ENCODE data around the gene ZNF205.
A peak's percentile ranks its signal among the peaks of the same experiment; 100 is the strongest.
"Not testable (repeated sequence)": the region's sequence is repeated elsewhere in the genome, so short reads cannot be mapped to it uniquely, and the experiment has no call there.

ZNF205 gene

DNA sequence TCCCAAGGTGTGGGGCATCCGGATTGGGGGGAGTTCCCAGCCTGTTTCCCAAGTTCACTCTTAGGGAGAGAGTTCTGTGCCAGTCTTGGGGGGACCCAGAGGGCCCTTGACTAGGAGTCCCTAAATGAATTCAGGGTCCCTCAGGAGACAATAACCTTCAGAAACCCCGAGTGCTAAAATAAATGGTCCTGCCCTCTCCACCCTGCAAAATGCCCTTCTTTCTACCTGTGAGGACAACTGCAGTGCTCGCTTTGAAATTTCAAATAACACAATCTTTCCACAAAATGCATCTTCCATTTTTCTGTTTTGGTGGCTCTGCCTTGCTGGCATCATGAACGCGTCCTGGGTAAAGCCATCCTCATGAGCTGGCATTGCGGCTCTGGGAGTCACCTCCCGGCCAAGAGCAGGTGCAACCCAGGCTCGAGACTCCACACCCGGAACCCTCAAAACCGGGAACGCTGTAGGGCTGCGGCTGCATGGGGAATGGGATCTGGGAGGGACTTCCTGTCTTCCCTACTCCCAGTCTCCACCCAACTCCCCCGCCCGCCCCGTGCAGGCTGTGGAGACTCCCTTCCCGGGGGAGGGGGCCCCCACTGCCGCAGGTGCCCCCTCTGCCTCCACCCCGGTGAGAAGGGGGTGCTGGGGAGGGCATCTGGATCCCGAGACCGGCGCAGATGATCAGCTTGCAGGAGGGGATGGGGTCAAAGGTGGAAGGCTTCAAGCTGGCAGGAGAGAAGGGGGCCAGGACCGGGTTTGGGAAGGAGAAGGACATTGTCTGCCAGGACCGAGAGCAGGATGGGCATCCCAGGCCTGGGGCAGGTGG is at the start of gene ZNF205:
ZNF205 (plus strand) TSS at position 529 of the 823 bp plus-strand sequence. CDS start 845 bp downstream, outside the sequence.
- peak in 1 of 2 experiments; percentile 32 for DNase-seq (ENCODE audit: low read depth in 2 of 2)

GRCh38 chr16:3063625-3064386 is 48.6 kb upstream of the ZNF205 start:
- DNase-seq (ENCODE audit: low read depth in 2 of 2) = no peak

DNA sequence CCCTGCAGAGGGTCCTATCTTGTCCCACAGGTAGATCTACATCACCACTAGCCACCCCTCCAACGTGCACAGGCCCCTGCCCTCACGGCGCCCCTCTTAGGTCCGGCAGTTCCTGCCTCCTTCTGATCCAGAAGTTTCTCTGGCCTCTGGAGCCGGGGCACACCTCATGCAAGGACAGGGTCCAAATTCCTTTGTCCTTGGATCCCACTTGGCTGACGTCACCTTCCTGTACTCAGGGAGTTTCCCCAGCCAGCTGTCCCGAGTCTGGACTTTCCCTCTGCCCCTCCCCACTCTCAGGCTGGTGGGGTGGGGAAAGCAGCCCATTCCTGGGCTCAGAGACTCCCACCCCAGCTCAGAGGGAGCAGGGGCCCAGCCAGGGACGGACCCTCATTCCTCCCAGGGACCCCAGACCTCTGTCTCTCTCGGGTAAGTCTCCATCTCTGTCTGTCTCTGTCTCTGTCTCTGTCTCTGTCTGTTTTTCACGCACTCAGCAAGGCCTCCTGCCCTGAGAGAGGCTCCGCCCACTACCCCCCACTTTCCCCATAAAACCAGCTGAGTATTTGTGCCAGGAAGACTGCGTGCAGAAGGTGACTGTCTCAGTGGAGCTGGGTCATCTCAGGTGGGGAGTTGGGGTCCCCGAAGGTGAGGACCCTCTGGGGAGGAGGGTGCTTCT is 47.2 kb upstream of the ZNF205 start, which contains the start of gene IL32:
IL32 (plus strand) TSS at position 572 of the 673 bp plus-strand sequence. CDS start 172 bp downstream, outside the sequence.
- peak; percentile 11 to 15 for DNase-seq (ENCODE audit: low read depth in 2 of 2)

- DNase-seq (ENCODE audit: low read depth in 2 of 2) = no peak
These were observed 46.5 kb upstream of the ZNF205 start for GRCh38 chr16:3065742-3066439.

DNA sequence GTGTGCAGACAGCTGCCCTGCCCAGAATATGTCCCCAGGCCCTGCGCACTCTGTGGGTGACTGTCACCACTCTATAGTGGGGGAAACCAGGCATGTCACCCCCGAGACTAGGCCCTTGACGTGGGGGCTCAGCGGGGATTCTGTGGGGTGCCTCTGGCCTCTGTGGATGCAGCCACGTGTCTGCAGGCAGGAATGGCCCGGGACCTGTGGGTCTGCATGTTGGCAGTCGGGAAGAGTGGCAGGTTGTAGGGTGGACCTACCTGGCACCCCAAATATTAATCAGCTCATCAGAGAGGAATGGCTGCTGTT is 46.0 kb upstream of the ZNF205 start:
- DNase-seq (ENCODE audit: low read depth in 2 of 2) = no peak

GRCh38 chr16:3068487-3068886 is 43.9 kb upstream of the ZNF205 start:
- no peak for DNase-seq (ENCODE audit: low read depth in 2 of 2)

GRCh38 chr16:3069146-3069545 is 43.2 kb upstream of the ZNF205 start:
- DNase-seq (ENCODE audit: low read depth in 2 of 2) = not testable (repeated sequence)

DNA sequence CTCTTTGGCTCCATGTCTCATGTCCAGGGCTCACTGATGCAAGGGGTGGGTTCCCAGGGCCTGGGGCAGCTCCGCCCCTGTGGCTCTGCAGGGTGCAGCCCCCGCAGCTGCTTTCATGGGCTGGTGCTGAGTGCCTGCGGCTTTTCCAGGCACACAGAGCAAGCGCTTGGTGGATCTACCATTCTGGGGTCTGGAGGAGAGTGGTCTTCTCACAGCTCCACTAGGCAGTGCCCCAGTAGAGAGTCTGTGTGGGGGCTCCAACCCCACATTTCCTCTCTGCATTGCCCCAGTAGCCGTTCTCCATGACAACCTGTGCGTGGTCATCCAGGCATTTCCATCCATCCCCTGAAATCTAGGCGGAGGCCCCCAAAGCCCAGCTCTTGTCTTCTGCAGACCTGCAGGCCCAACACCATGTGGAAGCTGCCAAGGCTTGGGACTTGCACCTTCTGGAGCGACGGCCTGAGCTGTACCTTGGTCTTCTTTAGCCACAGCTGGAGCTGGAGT is 41.7 kb upstream of the ZNF205 start:
- no peak for DNase-seq (ENCODE audit: low read depth in 2 of 2)

GRCh38 chr16:3071655-3072054 is 40.7 kb upstream of the ZNF205 start:
- no peak for DNase-seq (ENCODE audit: low read depth in 2 of 2)

GRCh38 chr16:3072148-3072547 is 40.2 kb upstream of the ZNF205 start:
- DNase-seq (ENCODE audit: low read depth in 2 of 2) = not testable (repeated sequence)

- DNase-seq (ENCODE audit: low read depth in 2 of 2) = not testable (repeated sequence)
These were observed 39.7 kb upstream of the ZNF205 start for GRCh38 chr16:3072576-3073263.

DNA sequence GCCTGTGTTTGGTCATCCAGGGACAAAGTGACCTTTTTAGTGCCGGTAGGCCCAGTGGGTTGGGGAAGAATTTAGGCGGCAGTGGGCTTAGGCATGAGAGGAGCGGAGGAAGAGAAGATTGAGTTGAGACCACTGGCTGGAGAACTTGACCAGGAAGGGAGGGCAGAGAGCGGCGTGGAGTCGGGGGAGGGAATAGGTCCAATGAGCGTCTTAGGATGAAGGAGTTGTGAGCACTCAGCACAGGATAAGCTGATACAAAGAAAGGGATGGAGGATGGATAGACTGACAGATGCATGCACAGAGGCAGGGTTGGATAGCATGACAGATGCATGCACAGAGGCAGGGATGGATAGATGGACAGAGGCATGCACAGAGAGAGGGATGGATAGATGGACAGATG is 38.9 kb upstream of the ZNF205 start:
- no peak for DNase-seq (ENCODE audit: low read depth in 2 of 2)

DNA sequence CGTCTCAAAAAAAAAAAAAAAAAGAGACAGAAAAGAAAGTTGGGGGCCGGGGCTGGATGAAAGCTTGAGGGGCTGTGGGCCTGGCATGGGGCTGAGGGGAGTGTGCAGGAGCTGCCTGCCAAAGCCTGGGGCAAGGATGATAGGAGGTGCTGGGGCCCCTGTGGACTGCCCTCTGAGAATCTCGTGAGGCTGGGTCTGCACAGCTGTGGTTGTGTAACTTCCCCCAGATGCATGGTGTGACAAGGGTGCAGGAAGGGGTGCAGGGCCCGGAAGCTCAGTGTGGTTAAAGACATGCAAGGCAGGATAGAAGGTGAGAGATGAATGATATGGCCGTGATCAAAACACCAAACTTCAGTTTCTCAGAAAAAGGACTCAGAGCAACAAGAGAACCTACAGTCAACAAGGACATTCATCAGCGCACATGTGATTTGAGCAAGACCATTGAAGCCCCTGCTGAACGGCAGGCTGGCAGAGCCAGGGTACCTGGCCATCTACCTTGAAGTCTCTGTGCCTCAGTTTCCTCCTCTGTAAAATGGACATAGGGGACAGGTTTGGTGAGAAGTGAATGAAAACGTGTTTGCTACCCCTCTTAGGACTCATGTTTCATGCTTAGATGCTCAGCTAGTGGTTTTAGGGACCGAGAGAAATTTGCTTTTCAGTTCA is 37.4 kb upstream of the ZNF205 start:
- no peak for DNase-seq (ENCODE audit: low read depth in 2 of 2)

DNA sequence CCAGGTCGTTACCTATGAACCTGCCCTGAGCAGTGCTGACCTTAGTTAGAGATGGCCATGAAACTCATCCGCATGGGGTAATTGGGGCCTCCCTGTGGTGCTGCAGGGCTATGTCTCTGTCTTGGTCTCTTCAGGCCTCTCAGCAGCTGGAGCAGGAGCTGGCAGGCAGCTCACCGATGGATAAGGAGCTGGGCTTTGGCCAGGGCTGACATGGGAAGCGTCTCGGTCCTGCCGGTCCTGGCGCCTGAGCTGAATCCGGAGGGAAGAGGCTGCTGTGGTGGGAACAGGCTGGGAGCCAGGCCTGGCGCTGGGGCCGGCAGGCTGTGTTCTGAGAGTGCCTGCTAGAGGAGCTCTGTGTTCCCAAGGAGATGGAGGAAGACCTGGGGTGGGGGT is 36.9 kb upstream of the ZNF205 start:
- no peak for DNase-seq (ENCODE audit: low read depth in 2 of 2)

DNA sequence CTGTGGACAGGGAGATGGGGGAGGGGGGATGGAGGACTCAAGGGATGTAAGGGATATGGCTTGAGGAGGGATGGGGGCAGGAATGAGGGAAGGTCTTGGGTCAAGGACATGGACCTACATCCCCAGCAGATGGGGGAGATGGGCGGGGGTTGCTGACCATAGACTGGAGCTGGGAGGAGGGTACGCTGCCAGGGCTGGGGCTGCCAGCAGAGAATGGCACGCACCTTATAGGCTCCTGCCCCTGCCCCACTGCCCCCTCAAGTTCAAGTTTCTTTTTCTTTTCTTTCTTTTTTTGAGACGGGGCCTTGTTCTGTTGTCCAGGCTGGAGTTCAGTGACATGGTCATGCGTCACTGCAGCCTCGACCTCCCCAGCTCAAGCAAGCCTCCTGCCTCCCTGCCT is 36.4 kb upstream of the ZNF205 start:
- DNase-seq (ENCODE audit: low read depth in 2 of 2) = not testable (repeated sequence)

- DNase-seq (ENCODE audit: low read depth in 2 of 2) = no peak
These were observed 35.8 kb upstream of the ZNF205 start for GRCh38 chr16:3076577-3076976.

- no peak for DNase-seq (ENCODE audit: low read depth in 2 of 2)
These were observed 32.4 kb upstream of the ZNF205 start for GRCh38 chr16:3080024-3080423.

- DNase-seq (ENCODE audit: low read depth in 2 of 2) = not testable (repeated sequence)
These were observed 30.4 kb upstream of the ZNF205 start for GRCh38 chr16:3081957-3082356.

GRCh38 chr16:3083408-3083807 is 29.0 kb upstream of the ZNF205 start:
- DNase-seq (ENCODE audit: low read depth in 2 of 2) = not testable (repeated sequence)

GRCh38 chr16:3084491-3084890 is 27.9 kb upstream of the ZNF205 start:
- no peak for DNase-seq (ENCODE audit: low read depth in 2 of 2)

Data from fibroblast of skin of left quadriceps (primary cell).